ENCODE data around the gene C16orf90. TPM values are rescaled to one million over a fixed set of nuclear protein-coding genes. Genes with fewer than 3 reads are reported as not detected.

Gene C16orf90
- total and polyA plus RNA-seq, 7 experiments from 2014 or later: not detected

DNA sequence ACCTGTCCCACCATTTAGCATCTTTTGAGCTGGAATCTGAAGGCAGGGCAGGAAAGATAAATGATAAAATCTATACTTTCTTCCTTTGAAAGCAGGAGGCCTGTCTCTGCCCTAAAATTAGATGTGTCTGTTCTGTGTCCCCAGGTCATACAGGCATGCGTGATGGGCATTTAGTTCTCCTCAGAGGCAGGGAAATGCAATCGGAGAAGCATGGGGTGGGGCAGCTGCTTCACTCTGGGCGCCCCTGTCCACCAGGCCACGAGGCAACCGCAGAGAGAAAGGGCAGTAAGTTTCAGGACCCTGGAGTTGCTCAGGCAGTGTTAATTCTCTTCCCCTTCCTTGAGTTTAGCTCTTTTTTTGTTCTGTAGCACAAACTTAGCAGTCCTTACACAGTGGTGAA lies 30.7 kb upstream of the C16orf90 start:
- Mint-ChIP-seq H3K27ac (peak overlapping the region in 8 of 9 donors; percentile 51 to 82 (median 72)), H3K36me3 (peaks cover 0 to 41% (median 29%) of the 10 kb centered on the region in 5 donors), H3K9me3 (peaks cover 0 to 2% (median 0%) of the 10 kb centered on the region in 11 donors), H3K4me3 (no peak overlapping the region), H3K4me1 (peaks cover 9 to 38% (median 26%) of the 10 kb centered on the region in 7 donors), H3K27me3 (no peaks in the 10 kb centered on the region)
- no peaks in the 10 kb centered on the region for H3K4me1 ChIP-seq (ENCODE audit: control insufficient read depth in 2 of 2, insufficient read depth in 2 of 2, low read length in 2 of 2)
- ChIA-PET CTCF (interaction anchor here (0.6 to 1.0 kb wide), 3 partner anchors 17 to 902 kb away, joined by 3 read pairs; no protein-coding TSS in a partner anchor), POLR2A (interaction anchor here (0.7 kb wide), 1 partner anchor 23 kb away, joined by 3 read pairs; no protein-coding TSS in a partner anchor)
- DNase-seq (no peak), ATAC-seq (no peak)
- peaks cover 6 to 48% (median 7%) of the 10 kb centered on the region in 3 experiments for H3K36me3 ChIP-seq (ENCODE audit: control insufficient read depth in 2 of 3, insufficient read depth in 3 of 3, low read length in 3 of 3)
- H3K27me3 ChIP-seq (ENCODE audit: control insufficient read depth in 2 of 2, insufficient read depth in 2 of 2, low read length in 2 of 2): no peaks in the 10 kb centered on the region
- H3K27ac ChIP-seq (ENCODE audit: low read depth, low read length): peak overlapping the region; percentile 30
- H3K4me3 ChIP-seq (ENCODE audit: low read length): no peak overlapping the region
- intact Hi-C loops (cut with micrococcal nuclease): no loop called here
- no peaks in the 10 kb centered on the region for H3K9me3 ChIP-seq (ENCODE audit: control insufficient read depth in 2 of 3, low read length in 3 of 3)

DNA sequence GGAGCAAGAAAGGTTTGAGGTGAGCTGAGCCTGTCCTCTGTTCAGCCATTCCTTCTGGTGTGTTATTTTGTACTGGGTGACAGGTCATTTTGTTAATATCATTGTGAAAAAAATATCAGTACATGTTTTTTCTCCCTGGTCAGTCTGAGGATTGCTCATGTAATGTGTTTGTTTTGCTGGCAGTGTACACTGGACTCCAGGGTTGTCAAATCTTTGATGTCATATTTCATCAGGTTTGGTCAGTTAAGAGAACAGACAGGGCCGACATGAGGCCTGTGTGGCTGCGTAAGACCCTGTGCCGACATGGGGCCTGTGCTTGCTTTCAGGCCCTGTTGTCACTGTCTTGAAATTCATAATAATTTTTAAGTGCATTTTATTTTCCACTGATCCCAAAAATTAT lies 28.0 kb upstream of the C16orf90 start:
- DNase-seq: no peak
- Histone ChIP-seq H3K27ac (ENCODE audit: low read depth, low read length) (no peak overlapping the region), H3K9me3 (ENCODE audit: control insufficient read depth in 2 of 3, low read length in 3 of 3) (no peaks in the 10 kb centered on the region), H3K4me3 (ENCODE audit: low read length) (no peak overlapping the region), H3K27me3 (ENCODE audit: control insufficient read depth in 2 of 2, insufficient read depth in 2 of 2, low read length in 2 of 2) (no peaks in the 10 kb centered on the region), H3K4me1 (ENCODE audit: control insufficient read depth in 2 of 2, insufficient read depth in 2 of 2, low read length in 2 of 2) (no peaks in the 10 kb centered on the region), H3K36me3 (ENCODE audit: control insufficient read depth in 2 of 3, insufficient read depth in 3 of 3, low read length in 3 of 3) (peaks cover 0 to 63% (median 7%) of the 10 kb centered on the region in 3 experiments)
- Mint-ChIP-seq H3K4me1 (peaks cover 9 to 42% (median 27%) of the 10 kb centered on the region in 7 donors), H3K27ac (no peak overlapping the region), H3K4me3 (no peak overlapping the region), H3K9me3 (no peaks in the 10 kb centered on the region), H3K36me3 (peaks cover 6 to 50% (median 41%) of the 10 kb centered on the region in 5 donors), H3K27me3 (no peaks in the 10 kb centered on the region)
- intact Hi-C loops (cut with micrococcal nuclease): no loop called here
- POLR2A ChIA-PET: no interaction called here
- ATAC-seq: no peak
- CTCF ChIA-PET: no interaction called here

DNA sequence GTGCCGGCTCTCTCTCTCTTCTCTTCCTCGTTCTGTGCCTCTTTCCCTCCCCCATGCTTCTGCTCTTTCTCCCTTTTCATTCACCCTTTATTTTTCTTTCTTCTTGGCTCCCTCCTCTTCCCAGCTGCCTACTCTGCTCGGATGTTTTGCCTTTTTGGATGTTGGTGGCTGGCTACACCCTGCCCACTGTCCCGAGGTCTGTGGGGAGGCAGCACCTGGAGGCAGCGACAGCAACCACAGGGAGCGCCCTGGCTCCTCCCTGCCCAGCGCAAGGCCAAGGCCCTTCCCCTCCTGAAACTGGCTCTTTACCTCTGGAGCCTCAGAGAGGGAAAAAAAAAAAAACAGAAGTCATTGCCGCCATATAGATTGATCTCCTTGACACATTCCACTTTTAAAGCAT lies 25.6 kb upstream of the C16orf90 start:
- Mint-ChIP-seq H3K9me3 (no peaks in the 10 kb centered on the region), H3K4me3 (no peak overlapping the region), H3K27me3 (no peaks in the 10 kb centered on the region), H3K4me1 (peaks cover 1 to 23% (median 13%) of the 10 kb centered on the region in 7 donors), H3K36me3 (peaks cover 12 to 60% (median 45%) of the 10 kb centered on the region in 5 donors), H3K27ac (peak overlapping the region in 2 of 9 donors; percentile 21 to 28)
- Histone ChIP-seq H3K4me3 (ENCODE audit: low read length) (no peak overlapping the region), H3K4me1 (ENCODE audit: control insufficient read depth in 2 of 2, insufficient read depth in 2 of 2, low read length in 2 of 2) (no peaks in the 10 kb centered on the region), H3K27me3 (ENCODE audit: control insufficient read depth in 2 of 2, insufficient read depth in 2 of 2, low read length in 2 of 2) (no peaks in the 10 kb centered on the region), H3K36me3 (ENCODE audit: control insufficient read depth in 2 of 3, insufficient read depth in 3 of 3, low read length in 3 of 3) (peaks cover 0 to 69% (median 16%) of the 10 kb centered on the region in 3 experiments), H3K9me3 (ENCODE audit: control insufficient read depth in 2 of 3, low read length in 3 of 3) (no peaks in the 10 kb centered on the region), H3K27ac (ENCODE audit: low read depth, low read length) (no peak overlapping the region)
- ChIA-PET CTCF (interaction anchor here (0.6 kb wide), 2 partner anchors 64 to 570 kb away, joined by 3 to 9 read pairs; no protein-coding TSS in a partner anchor), POLR2A (interaction anchor here (0.6 kb wide), 1 partner anchor 18 kb away, joined by 5 read pairs; no protein-coding TSS in a partner anchor)
- no peak for DNase-seq
- ATAC-seq: no peak
- intact Hi-C loops (cut with micrococcal nuclease): no loop called here

DNA sequence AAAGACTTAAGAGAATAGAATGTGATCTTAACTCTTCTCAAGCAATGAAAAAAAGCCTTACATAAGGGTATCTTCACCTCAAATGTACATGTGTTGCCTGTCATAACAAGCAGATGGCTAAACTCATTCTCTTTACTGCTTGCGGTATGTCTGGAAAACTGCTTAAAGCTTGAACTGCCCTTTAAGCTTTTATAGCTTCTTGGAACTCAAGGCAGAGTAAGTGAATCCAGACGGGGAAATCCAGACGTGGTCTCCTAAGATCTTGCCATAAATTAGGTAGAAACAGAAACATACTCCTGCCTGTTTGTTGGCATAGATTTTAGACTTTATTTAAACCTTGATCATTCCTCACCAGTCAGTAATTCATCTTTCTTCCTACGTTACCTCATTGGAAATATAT lies 25.1 kb upstream of the C16orf90 start:
- POLR2A ChIA-PET: interaction anchor here (0.6 kb wide), 1 partner anchor 385 kb away, joined by 4 read pairs; the partner anchor contains the start of gene ZNF213
- CTCF ChIA-PET: no interaction called here
- Histone ChIP-seq H3K9me3 (ENCODE audit: control insufficient read depth in 2 of 3, low read length in 3 of 3) (no peaks in the 10 kb centered on the region), H3K4me3 (ENCODE audit: low read length) (no peak overlapping the region), H3K36me3 (ENCODE audit: control insufficient read depth in 2 of 3, insufficient read depth in 3 of 3, low read length in 3 of 3) (peaks cover 0 to 70% (median 17%) of the 10 kb centered on the region in 3 experiments), H3K4me1 (ENCODE audit: control insufficient read depth in 2 of 2, insufficient read depth in 2 of 2, low read length in 2 of 2) (no peaks in the 10 kb centered on the region), H3K27me3 (ENCODE audit: control insufficient read depth in 2 of 2, insufficient read depth in 2 of 2, low read length in 2 of 2) (no peaks in the 10 kb centered on the region), H3K27ac (ENCODE audit: low read depth, low read length) (no peak overlapping the region)
- peaks cover 0 to 18% (median 11%) of the 10 kb centered on the region in 7 donors for H3K4me1 Mint-ChIP-seq
- H3K9me3 Mint-ChIP-seq: no peaks in the 10 kb centered on the region
- H3K4me3 Mint-ChIP-seq: no peak overlapping the region
- no peak for DNase-seq
- no peaks in the 10 kb centered on the region for H3K27me3 Mint-ChIP-seq
- H3K36me3 Mint-ChIP-seq: peaks cover 12 to 60% (median 44%) of the 10 kb centered on the region in 5 donors
- intact Hi-C loops (cut with micrococcal nuclease): no loop called here
- ATAC-seq: no peak
- H3K27ac Mint-ChIP-seq: peak overlapping the region in 2 of 9 donors; percentile 21 to 28

DNA sequence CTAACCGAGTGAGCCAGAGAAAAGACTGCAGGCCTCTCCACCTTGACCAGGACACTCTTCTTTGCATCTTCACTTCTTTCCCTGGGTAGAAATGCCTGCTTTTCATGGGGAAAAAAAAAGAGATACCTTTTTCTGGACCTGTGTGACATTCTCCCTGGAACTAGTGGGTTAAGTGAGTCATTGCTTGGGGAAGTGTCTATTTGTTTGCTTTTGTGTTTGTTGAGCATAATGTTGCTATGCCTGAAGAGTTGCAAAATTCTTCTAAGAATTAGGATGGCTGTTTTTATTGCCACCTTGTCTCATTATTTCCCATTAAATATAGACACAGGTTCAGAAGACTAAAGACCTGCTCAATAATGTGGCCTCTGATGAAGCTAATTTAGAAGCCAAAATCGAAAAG lies 24.3 kb upstream of the C16orf90 start:
- Mint-ChIP-seq H3K4me3 (no peak overlapping the region), H3K27me3 (no peaks in the 10 kb centered on the region), H3K4me1 (peaks cover 0 to 16% (median 11%) of the 10 kb centered on the region in 7 donors), H3K27ac (peak overlapping the region in 2 of 9 donors; percentile 10 to 34), H3K36me3 (peaks cover 12 to 62% (median 46%) of the 10 kb centered on the region in 5 donors), H3K9me3 (no peaks in the 10 kb centered on the region)
- CTCF ChIA-PET: no interaction called here
- H3K27me3 ChIP-seq (ENCODE audit: control insufficient read depth in 2 of 2, insufficient read depth in 2 of 2, low read length in 2 of 2): no peaks in the 10 kb centered on the region
- H3K4me3 ChIP-seq (ENCODE audit: low read length): no peak overlapping the region
- no peak overlapping the region for H3K27ac ChIP-seq (ENCODE audit: low read depth, low read length)
- peaks cover 0 to 70% (median 13%) of the 10 kb centered on the region in 3 experiments for H3K36me3 ChIP-seq (ENCODE audit: control insufficient read depth in 2 of 3, insufficient read depth in 3 of 3, low read length in 3 of 3)
- H3K4me1 ChIP-seq (ENCODE audit: control insufficient read depth in 2 of 2, insufficient read depth in 2 of 2, low read length in 2 of 2): no peaks in the 10 kb centered on the region
- no peak for DNase-seq
- intact Hi-C loops (cut with micrococcal nuclease): no loop called here
- ATAC-seq: no peak
- POLR2A ChIA-PET: interaction anchor here (0.6 kb wide), 1 partner anchor 385 kb away, joined by 4 read pairs; the partner anchor contains the start of gene ZNF213
- H3K9me3 ChIP-seq (ENCODE audit: control insufficient read depth in 2 of 3, low read length in 3 of 3): no peaks in the 10 kb centered on the region

DNA sequence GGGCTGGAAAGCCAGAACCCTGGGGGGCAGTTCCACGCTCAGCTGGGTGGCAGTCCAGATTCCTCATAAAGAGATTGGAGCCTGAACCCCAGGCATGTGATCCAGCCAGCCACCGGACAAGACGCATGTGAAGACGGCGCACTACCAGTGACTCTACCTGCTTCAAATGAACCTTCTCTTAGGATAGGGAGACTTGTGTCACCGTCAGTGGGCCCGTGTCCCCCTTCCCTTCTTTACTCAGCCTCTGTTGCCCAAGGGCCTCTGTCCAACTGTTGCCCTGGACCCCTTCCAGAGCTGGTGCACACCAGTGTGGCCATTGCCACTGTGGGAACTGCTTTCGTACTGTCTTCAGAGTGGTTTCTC lies 23.7 kb upstream of the C16orf90 start:
- intact Hi-C loops (cut with micrococcal nuclease): no loop called here
- DNase-seq: no peak
- Mint-ChIP-seq H3K27ac (no peak overlapping the region), H3K9me3 (no peaks in the 10 kb centered on the region), H3K4me3 (no peak overlapping the region), H3K4me1 (peaks cover 0 to 18% (median 11%) of the 10 kb centered on the region in 7 donors), H3K27me3 (no peaks in the 10 kb centered on the region), H3K36me3 (peaks cover 14 to 67% (median 51%) of the 10 kb centered on the region in 5 donors)
- CTCF ChIA-PET: interaction anchor here (0.6 kb wide), 1 partner anchor 76 kb away, joined by 3 read pairs; no protein-coding TSS in a partner anchor
- no peaks in the 10 kb centered on the region for H3K9me3 ChIP-seq (ENCODE audit: control insufficient read depth in 2 of 3, low read length in 3 of 3)
- H3K27me3 ChIP-seq (ENCODE audit: control insufficient read depth in 2 of 2, insufficient read depth in 2 of 2, low read length in 2 of 2): no peaks in the 10 kb centered on the region
- no peaks in the 10 kb centered on the region for H3K4me1 ChIP-seq (ENCODE audit: control insufficient read depth in 2 of 2, insufficient read depth in 2 of 2, low read length in 2 of 2)
- no peak overlapping the region for H3K4me3 ChIP-seq (ENCODE audit: low read length)
- peaks cover 0 to 72% (median 19%) of the 10 kb centered on the region in 3 experiments for H3K36me3 ChIP-seq (ENCODE audit: control insufficient read depth in 2 of 3, insufficient read depth in 3 of 3, low read length in 3 of 3)
- POLR2A ChIA-PET: no interaction called here
- no peak overlapping the region for H3K27ac ChIP-seq (ENCODE audit: low read depth, low read length)
- no peak for ATAC-seq

Data from naive thymus-derived CD4-positive, alpha-beta T cell (primary cell).